Measurements from ENCODE around the gene SELENOI.

DNA sequence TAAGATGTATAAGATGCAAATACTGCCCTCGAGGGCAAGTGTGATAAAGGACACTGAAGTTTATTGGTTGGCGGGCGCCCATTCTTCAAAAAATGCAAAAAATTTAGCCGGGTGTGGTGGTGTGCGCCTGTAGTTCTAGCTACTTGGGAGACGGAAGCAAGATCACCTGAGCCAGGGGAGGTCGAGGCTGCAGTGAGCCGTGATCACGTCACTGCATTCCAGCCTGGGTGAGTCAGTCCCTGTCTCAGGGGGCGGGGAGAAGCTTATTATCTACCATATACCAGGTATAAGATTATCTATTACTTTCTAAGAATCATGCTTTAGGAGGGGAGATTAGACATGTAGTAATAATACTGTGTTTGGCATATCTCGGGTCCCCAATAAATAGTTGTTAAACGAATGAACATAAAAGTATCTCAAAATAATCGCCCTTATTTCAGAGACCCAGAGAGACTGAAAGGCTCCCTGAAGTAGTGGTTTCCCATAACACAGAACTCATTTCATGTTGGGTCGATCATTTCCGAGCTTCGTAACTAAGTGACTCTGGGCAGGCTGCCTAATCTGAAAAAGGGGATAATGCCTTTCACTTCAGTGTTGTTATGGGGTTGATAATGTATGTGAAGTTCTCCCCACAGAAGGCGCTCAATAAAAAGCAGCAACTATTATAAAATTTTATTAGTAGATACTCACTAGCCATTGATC, 1.2 kb upstream of the SELENOI start:
- TF ChIP-seq POLR2A (IDR thresholded peaks at IDR 0.05) (no peak), EP300 (IDR thresholded peaks at IDR 0.05) (no peak)
- TF ChIP-seq, protein P1, sequence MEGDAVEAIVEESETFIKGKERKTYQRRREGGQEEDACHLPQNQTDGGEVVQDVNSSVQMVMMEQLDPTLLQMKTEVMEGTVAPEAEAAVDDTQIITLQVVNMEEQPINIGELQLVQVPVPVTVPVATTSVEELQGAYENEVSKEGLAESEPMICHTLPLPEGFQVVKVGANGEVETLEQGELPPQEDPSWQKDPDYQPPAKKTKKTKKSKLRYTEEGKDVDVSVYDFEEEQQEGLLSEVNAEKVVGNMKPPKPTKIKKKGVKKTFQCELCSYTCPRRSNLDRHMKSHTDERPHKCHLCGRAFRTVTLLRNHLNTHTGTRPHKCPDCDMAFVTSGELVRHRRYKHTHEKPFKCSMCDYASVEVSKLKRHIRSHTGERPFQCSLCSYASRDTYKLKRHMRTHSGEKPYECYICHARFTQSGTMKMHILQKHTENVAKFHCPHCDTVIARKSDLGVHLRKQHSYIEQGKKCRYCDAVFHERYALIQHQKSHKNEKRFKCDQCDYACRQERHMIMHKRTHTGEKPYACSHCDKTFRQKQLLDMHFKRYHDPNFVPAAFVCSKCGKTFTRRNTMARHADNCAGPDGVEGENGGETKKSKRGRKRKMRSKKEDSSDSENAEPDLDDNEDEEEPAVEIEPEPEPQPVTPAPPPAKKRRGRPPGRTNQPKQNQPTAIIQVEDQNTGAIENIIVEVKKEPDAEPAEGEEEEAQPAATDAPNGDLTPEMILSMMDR (IDR thresholded peaks at IDR 0.05), result no peak
